ENCODE results near the gene ARHGEF6.

GRCh38 chrX:136711147-136711546 is 69.6 kb downstream of the ARHGEF6 start:
- TF ChIP-seq CTCF (IDR thresholded peaks at IDR 0.05) (peak in 5 of 6 experiments; percentile 23 to 53 (median 42)), POLR2A (IDR thresholded peaks at IDR 0.05) (no peak)

Data from adrenal gland (tissue), 5 donors.